NCI-H187 (cell line): ENCODE data around the gene RHCG.

ENCODE experiments used
- DNase-seq, 2 experiments: peaks; one replicate each; lab custom pipeline; 2025; lab: John Stamatoyannopoulos, UW

Gene RHCG

DNA sequence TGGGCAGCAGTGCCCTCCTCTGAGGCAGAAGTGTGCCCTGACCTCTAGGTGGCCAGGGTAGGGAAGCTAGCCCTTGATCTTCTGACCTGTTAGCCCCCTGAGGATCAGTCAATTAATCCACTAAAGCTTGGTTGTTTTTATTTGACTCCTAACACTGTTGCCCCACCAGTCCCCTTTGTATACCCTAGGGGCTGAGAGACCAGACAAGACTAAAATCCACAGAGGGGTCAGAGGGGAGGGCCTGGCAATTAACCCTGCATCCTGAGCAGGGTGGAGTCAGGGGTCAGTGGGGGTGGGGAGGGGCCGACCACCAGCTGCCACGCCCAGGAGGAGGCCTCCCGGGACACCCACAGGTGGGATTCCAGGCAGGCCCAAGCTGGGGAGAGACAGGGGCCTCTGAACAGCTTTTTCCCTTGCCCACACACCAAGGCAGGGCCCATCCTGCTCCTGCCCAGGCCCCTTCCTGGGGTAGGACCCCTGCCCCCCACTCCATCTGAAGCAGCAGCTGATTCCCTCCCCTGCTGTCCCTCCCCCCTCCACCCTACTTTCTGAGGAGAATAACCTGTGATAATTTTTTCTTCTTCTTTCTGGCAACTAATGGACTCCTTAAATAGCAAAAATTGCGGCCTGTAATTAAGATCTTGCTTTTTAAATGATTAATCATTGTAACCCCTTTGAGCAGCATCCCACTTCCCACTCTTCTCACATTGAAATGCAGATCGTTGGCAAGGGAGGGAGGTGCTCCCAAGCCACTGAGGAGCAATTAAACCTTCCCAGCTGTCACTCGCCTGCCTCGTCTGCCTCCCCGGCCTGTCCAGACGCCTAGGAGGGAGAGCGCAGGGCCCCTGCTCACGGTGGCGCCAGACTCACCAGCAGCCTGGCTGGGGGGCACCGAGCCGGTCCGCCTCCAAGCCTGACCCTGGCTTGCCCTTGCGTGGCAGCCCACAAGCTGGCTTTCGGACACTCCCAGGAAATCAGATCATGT lies 51.9 kb downstream of the RHCG start:
- DNase-seq, result no peak

DNA sequence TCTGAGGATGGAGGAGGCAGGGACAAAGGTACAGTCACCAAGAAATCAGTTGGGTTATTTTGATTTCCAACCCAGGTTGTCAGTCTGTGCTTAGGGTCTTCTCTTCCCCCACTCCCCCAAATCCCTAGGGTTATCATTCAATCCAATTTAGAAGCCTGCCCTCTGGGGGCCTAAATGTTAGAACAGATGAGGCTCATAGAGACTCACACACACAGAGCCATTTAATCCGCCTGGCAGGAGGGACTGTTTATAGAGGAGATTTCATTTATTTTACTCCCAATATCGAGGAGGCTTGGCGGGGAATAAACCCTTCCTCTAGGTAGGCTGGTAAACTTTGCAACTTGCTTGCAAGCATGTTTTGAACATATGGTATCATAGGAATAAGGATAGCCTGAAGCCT lies 52.8 kb downstream of the RHCG start:
- DNase-seq, result no peak

DNA sequence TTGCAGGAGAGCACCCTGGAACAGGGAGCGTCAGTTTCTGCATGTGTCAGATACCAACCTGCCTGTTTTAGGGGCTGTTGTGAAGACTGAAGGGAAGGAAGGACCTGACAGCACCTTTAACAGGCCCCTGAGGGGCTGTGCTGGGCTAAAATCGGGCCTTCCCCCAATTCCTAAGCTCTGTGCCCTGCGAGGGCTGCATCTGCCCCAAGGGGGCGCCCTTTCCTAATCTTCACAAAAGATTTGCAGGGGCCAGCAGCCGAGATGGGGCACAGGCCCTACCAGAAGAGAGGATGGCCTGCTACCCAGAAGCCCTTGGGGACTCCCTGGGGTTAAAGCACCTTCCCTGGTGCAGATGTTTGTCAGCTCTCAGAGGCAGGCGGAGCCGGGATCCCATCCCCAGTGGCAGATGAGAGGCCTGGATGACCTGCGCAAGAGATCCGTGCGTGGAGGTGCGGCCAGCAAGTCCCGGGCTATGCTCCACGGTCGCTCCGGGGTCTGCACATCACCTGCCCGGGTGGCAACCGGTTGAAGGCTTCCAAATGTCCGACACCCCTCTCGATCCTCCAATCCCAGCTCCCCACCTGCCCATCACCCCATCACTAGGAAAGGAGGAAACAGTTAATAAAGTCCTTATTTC lies 53.6 kb downstream of the RHCG start:
- DNase-seq, result peak in 1 of 2 experiments; percentile 5

DNA sequence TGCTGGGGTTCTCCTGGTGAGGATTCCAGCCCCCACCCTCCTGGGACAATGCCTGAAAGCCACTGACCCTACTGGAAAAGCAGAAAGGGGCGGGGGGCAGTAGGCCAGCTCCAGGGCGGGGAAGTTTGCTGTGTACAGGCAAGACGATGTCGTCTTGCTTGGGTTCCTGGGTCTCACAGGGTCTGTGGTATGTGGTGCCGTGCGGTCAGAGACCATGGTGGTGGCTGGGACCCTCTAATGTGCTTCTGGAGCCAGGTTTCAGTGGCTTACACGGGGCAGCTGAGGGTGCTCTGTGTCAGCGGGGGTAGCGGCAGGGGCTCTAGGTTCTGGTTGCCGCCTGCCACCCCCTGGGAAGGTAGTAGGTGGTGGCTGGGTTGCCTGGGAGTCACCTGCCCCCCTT lies 54.2 kb downstream of the RHCG start:
- DNase-seq, result no peak

DNA sequence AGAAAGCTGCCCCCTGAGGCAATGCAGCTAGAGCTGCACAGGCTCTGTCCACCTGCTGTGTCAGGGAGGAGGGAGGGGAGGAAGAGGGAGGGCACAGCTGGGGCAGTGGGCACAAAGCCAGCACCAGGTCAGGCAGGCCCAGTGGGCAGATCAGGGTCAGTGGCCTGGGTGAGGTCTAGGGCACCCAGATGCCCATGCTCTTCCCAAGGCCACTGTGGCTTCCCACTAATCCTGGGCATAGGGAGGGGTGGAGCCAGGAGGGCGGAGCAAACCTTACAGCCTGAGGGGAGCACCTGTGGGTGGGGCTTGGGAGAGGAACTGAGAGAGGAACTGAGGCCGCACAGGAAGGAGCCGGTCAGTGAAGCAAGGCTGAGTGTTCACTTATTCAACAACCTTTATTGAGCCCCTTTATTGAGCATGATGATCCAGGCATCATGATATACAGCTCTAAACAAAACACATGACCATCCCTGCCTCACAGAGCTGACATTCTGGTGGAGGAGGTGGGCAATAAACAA lies 55.0 kb downstream of the RHCG start:
- DNase-seq, result no peak

DNA sequence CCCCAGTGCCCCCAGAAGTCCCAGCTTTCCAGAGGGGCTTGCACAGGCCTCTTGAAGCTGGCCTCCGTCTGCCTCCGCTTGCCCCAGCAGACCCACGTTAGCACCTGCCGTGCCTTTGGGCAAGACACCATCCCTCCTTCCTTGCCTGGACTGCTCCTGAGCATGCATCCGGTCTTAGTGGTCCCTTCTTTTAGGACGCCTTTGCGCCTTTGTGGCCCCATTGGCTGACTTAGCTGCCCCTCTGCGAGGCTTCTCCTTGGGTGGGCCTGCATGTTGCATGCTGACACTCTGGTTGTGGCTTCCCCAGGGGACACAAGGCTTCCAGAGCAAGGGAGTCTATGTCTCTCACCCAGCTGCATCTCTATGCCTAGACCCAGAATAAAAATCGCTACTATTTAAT lies 56.6 kb downstream of the RHCG start:
- DNase-seq, result no peak

DNA sequence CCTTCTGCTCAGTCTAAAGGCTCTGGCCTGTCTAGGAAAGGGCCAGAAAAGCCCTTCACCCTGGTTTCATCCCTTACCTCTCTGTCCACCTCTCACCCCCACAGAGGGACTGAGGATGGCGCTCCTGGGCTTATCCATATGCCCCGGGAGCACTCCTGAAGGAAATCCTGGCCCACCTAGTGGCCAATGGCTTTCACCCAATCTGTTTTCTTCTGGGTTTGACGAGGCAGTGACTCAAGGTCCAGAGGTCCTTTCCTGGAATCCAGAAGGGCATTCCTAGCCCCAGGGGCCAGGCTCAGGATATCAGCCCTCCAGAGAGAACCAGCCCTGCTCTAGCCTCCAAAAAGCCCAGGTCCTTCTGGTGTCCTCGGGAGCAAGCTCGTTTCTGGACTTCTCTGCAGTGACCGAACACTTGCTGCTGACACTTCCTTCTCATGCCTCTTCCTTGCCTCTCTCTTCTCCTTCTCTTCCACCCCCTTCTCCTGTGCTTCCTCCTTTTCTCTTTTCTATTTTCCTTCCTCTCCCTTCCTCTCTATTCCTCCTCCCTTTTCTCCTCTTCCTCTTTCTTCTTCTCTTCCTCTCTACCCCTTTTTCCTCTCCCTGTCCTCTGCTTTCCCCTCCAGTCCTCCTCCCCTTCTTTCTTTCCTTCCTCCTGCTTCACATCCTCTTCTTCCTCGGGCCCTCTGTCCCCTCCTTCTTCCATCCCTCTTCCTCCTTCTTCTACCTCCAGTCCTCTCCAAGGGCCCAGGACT lies 59.6 kb downstream of the RHCG start:
- DNase-seq, result no peak

DNA sequence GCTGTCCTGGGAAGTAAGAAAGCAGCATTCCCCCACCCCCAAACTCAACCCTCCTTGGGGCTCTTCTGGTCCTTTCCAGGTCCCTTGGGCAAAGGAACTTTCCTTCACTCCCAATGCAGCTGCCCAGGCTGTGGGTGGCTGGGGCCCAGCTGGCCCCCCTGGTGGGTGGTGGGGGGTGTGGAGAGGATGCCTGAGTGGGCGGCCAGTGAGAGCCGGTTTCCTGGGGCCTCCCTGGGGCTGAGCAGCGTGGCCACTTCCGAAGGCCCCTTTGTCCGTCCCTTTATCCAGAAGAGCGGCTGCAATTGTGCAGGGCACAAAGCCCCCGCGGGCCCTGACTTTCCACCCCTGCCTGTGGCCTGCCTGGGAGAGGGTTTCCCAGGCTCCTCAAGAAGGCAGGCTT lies 61.0 kb downstream of the RHCG start:
- no peak for DNase-seq

DNA sequence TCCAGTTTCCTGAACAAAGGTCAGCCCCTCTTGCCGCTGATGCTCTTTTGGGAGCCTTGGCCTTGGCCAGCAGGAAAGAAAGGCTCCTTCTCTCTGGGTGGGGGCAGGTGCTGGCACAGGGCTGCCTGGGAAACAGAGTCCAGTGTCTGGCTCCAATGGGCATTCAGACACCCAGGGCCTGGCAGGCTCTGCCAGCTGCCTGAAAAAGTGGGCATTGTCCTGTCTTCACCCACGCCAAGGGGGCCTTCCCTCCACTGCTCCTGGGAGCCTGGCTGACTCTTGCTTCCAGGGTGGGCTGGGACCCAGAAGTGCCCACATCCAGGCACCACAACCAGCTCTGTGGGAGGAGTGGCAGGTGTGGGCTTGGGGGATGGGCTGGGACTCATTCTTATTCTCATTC lies 62.7 kb downstream of the RHCG start:
- no peak for DNase-seq

DNA sequence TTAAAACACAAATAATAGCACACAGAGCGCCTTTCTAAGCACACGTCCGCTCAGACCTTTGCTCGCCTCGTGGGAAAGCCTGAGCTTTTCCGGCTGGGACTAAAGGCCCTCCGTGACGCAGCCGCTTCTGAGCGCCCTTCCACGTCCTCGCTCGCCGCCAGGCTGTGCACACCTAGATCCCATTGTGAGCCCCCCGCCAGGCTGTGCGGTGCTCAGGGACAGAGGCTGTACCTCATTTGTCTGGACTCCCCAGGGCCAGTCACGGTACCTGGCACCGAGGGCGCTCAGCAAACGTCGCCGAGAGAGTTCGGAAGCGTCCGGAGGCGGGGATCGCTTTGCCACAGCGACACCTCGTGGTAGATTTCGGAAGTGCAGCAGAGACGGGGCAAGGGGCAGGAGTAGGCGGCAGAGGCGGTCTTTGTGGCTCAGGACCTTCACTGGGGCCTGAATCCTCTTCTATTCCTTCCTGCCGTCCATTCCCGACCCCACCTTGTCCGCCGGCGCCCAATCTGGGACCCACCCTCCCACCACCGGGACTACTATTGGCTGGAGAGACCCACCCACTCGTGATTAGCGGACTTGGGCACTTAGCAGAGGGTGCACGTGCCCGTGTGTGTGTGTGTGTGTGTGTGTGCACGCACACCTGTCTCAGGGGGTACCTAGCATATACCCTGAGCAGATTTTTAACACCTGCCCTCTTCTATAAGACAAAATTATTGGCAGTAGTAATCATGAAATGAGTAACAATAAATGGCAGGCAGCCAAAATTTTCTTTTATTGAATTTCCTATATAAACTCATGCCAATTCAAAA lies 65.6 kb downstream of the RHCG start:
- DNase-seq, result peak; percentile 51 to 62

DNA sequence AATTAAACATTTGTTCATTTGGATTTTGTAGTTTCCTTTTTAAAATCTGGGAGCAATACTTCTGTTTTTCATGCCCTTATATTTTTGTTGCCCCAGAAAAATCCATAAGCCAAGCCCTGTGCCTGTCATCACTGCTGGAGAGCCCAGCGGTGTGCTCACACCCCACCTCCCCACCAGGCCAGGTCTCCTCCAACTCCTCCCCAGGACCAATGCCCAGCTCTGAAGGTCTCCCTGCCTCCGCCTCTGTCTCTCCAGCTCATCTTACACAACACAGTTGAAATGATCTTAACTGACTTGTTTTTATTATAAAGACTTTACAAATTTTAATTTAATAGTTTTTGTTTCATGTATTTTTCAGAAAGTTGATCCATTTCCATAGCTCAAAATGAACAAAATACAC lies 66.4 kb downstream of the RHCG start:
- DNase-seq, result no peak

DNA sequence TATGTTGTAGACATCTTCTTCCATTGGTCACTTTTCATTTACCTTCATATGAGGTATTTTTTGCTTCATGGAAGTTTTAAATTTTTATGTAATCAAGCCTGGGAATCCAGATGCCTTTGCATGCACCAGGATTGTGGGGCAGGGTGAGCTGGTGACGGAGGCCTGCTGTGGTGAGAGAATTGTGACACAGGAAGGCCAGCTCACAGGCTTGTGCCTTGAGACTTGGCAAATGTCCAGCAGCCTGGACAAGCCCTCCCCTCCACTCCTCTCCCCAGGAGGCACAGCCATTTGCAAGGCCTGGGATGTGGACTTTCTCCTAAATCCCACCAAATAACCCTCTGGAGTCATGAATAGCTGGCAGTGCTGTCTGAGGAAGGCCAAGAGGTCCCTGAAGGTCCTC lies 67.4 kb downstream of the RHCG start:
- DNase-seq, result no peak

DNA sequence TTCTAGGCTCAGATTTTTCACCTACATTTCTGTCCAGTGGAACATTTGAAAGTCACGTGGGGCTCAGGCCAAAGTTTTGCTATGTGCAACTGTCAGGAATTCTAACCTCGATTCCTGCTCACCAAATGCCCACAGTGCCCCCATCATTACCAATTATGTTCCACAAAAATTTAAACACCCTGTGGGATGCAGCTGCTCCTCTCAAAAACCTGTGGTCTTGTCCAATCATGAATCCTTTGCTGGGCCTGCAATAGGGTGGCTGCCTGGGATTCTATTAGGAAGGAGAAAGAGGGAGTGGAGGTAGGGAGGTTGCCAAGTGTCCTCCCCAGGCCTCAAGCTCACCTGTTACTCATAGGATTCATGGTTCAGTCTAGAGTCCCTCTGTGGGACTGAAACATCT lies 68.1 kb downstream of the RHCG start:
- no peak for DNase-seq

DNA sequence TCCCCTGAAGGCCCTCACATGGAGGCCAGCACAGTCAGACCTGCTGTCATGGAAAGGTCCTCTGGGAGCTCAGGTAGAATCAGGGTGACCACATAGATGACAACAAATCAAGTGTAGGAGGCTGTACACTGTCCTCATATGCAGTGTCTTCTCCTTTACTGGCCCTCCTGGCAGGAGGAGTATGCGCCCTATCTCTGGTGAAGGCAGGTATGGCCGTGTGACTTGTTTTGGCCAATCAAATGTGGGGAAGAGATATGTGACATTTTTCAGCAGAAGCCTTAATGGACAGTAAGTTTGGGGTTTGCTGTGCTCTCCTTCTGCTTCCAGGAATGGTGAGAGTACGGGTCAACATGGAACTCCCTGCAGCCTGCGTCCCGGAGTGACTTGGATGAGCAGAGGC lies 69.9 kb downstream of the RHCG start:
- no peak for DNase-seq

DNA sequence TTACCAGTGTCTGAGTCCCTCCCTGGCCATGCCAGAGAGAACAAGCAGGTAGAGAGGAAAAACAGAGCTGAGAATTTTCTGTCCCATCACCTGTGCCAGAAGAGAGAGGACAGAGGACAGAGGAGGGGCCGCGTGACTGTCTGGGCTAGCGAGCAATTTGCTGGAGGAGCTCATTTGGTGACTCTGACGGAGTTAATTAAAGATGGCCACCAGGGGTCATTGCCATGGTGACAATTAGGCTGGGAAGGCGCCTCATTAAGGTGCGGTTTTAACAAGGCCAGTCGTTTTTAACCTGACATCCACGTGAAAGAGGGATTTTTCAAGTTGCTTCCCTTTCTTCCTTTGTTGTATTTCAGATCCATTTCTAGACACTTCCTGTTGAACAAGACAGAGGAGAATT lies 72.4 kb downstream of the RHCG start:
- no peak for DNase-seq
